GM10266 (cell line): ENCODE results near the gene TBRG4.
"Not testable (repeated sequence)": the region's sequence is repeated elsewhere in the genome, so short reads cannot be mapped to it uniquely, and the experiment has no call there.

Source experiments
- DNase-seq: peaks from one replicate; pipeline ENCODE4 v3.0.0; 2012; ENCODE audit errors: extremely low spot score
- TF ChIP-seq, protein P1 (sequence below): IDR thresholded peaks from 2 replicates; pipeline ENCODE4 v1.5.1; 2012; ENCODE audit warnings: mild to moderate bottlenecking, low read depth; ENCODE audit not compliant: control insufficient read depth, insufficient read depth; ENCODE audit errors: missing control alignments

Gene TBRG4

DNA sequence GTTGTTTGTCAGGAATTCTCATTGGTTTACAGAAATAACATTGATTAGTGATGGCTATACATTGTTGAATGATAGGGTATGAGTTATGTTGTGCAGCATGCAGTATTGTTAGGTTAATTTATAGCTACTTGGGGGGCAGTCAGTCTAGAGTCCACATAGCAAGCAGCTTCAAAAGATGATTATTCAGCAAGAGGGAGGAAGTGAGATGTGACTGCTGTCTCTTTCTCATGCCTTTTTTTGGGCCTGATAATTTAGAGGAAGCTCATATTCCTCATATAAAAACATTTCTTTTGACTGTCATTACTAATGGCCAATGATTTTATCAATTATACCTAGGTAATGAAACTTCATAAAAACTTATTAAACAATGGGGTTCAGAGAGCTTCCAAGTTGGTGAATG lies 3.4 kb upstream of the TBRG4 start:
- TF ChIP-seq, protein P1, sequence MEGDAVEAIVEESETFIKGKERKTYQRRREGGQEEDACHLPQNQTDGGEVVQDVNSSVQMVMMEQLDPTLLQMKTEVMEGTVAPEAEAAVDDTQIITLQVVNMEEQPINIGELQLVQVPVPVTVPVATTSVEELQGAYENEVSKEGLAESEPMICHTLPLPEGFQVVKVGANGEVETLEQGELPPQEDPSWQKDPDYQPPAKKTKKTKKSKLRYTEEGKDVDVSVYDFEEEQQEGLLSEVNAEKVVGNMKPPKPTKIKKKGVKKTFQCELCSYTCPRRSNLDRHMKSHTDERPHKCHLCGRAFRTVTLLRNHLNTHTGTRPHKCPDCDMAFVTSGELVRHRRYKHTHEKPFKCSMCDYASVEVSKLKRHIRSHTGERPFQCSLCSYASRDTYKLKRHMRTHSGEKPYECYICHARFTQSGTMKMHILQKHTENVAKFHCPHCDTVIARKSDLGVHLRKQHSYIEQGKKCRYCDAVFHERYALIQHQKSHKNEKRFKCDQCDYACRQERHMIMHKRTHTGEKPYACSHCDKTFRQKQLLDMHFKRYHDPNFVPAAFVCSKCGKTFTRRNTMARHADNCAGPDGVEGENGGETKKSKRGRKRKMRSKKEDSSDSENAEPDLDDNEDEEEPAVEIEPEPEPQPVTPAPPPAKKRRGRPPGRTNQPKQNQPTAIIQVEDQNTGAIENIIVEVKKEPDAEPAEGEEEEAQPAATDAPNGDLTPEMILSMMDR = no peak
- no peak for DNase-seq

DNA sequence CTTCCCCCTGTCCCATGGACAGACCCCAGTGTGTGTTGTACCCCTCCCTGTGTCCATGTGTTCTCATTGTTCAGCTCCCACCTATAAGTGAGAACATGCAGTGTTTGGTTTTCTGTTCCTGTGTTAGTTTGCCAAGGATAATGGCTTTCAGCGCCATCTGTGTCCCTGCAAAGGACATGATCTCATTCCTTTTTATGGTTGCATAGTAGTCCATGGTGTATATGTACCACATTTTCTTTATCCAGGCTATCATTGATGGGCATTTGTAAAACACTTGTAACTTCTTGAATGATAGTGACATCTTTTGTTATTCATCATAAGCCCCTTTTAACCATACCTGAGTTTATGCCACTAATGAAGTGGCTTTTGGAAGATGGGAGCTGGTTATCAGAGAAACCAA lies 2.8 kb upstream of the TBRG4 start:
- not testable (repeated sequence) for DNase-seq

DNA sequence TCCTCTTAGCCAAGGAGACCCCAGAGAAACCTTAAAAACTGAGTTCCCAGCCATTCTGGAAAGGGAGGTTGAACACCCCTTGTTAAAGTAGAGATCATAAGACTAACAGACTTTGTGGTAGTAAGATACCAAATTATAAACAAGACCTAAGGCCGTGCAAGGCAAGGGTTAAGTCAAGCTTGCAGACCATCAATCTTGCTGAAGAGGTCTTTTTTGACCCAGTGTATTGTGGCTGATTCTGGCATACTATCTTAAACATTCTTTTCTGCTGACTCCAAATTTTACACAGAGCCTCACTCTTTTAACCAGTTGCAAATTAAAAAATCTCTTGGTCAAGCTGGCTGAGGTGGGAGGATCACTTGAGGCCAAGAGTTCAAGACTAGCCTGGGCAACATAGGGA lies 1.2 kb upstream of the TBRG4 start:
- TF ChIP-seq, protein P1 = no peak
- DNase-seq = no peak

DNA sequence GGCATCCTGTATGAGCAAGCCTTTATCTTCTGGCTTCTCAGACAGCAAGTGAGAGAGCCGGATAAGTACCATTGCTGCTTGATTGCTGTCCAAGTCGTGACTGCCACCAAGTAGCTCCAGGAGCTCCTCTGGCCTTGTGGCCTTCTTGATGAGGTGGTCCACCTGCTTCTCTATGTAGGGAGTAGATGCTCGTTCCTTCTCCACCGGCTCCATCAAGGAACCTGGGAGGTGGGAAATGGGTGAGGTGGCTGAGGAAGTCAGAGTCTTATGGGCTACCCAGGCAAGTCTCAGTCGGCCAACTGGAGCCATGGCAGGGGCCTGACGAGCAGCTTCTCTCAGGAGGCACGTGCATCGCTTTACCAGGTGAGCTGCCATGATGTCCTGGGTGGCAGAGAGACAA lies 2.6 kb downstream of the TBRG4 start:
- no peak for DNase-seq
- TF ChIP-seq, protein P1 = no peak

DNA sequence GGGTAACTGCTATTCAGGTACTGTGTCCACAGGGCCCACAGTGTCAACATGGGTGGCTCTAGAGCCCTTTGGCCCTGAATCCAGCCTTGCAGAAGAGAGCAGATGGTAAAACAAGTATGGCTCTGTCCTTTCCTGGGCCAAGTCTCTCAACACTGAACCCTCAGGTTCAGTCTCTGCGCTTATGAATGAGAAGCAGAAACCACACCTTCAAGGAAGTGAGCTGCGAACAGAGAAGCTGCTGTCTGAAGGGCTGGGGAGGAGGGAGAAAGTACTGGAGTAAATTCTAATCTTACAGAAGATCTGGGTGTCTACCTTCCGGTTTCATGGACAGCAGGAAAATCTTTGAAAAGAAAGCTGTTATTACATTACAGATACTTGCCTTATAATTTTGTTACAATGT lies 4.1 kb downstream of the TBRG4 start:
- DNase-seq = no peak

DNA sequence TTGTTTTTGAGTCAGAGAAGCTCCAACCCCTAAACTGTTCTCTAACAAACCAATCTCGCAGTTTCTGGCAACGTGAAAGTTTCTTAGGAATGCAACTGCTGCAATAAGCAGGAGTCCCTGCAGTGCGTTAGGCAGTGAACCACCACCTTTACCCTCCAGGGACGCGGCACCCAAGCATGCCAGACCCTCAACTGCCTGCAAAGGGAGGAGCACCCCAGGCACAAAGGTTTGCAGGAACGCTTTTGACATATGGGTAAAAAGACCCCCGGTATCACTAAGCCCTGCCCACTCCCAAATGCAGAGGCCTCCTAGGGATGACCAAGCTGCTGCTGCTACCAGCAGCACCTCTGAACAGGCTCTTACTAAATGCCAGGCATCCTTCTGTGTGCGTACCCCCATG lies 4.7 kb downstream of the TBRG4 start:
- TF ChIP-seq, protein P1 = no peak
- DNase-seq = no peak

More for the DNA sequence above, 4.1 kb downstream of the TBRG4 start:
- TF ChIP-seq, protein P1 = no peak

DNA sequence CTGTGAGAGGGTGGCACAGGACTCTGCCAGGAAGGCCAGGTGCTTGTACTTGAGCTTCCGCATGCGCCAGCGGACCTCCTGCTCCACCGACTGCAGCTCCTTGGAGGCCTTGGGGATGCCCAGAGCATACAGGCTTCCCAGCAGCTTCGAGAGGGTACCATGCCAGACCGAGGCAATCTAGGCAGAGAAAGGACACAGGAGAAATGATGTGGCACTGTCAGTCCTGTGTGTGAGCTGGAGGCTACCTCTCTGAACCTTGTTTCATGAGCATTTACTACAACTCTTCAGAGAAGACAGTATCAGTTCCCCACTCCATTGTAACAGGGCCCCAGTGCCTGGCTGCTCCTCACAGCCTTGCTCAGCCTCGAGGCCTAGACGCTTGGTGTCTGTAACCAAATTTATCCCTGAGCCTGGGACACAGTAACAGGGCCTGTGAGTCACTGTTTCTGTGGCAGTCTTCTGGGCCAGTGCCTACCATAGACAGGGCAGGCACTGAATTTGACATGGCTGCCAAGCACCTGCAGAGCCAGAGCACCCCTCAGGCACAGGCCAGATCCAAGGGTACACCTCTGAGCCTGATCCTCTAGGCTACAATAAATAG lies 5.8 kb downstream of the TBRG4 start:
- TF ChIP-seq, protein P1 = no peak
- DNase-seq = no peak
